HG02588 (cell line): ENCODE measurements around the gene RPTOR.
"Not testable (repeated sequence)": the region's sequence is repeated elsewhere in the genome, so short reads cannot be mapped to it uniquely, and the experiment has no call there.

Experiments used
- ATAC-seq: cut with Tn5 transposase; IDR thresholded peaks from one replicate; pipeline ENCODE4 v1.9.1; 2021; ENCODE audit warnings: mild to moderate bottlenecking, moderate library complexity; ENCODE audit not compliant: unreplicated experiment

RPTOR gene

GRCh38 chr17:80811181-80812105, 266.8 kb downstream of the RPTOR start:
- no peak for ATAC-seq

GRCh38 chr17:80812362-80813088, 267.9 kb downstream of the RPTOR start:
- ATAC-seq: no peak

GRCh38 chr17:80813318-80813717, 268.7 kb downstream of the RPTOR start:
- no peak for ATAC-seq

GRCh38 chr17:80814491-80814890, 269.9 kb downstream of the RPTOR start:
- no peak for ATAC-seq

GRCh38 chr17:80815151-80815681, 270.6 kb downstream of the RPTOR start:
- ATAC-seq: no peak

GRCh38 chr17:80815718-80816117, 271.1 kb downstream of the RPTOR start:
- not testable (repeated sequence) for ATAC-seq

GRCh38 chr17:80816241-80817103, 271.8 kb downstream of the RPTOR start:
- no peak for ATAC-seq

GRCh38 chr17:80817321-80817845, 272.7 kb downstream of the RPTOR start:
- ATAC-seq: no peak

GRCh38 chr17:80817861-80818260, 273.2 kb downstream of the RPTOR start:
- no peak for ATAC-seq

- no peak for ATAC-seq
These were observed 274.2 kb downstream of the RPTOR start for GRCh38 chr17:80818871-80819270.

GRCh38 chr17:80819422-80820164, 275.0 kb downstream of the RPTOR start:
- no peak for ATAC-seq

GRCh38 chr17:80820331-80820730, 275.7 kb downstream of the RPTOR start:
- ATAC-seq: no peak

- ATAC-seq: no peak
These were observed 276.9 kb downstream of the RPTOR start for GRCh38 chr17:80821546-80821945.

GRCh38 chr17:80822021-80822699, 277.5 kb downstream of the RPTOR start:
- ATAC-seq: no peak

GRCh38 chr17:80822700-80823410, 278.2 kb downstream of the RPTOR start:
- no peak for ATAC-seq

- no peak for ATAC-seq
These were observed 280.2 kb downstream of the RPTOR start for GRCh38 chr17:80824549-80825470.

GRCh38 chr17:80825471-80826345, 281.1 kb downstream of the RPTOR start:
- ATAC-seq: no peak
